Uterus (tissue), 2 donors: Measurements from ENCODE around the gene HSFX3.
"Not testable (repeated sequence)": the region's sequence is repeated elsewhere in the genome, so short reads cannot be mapped to it uniquely, and the experiment has no call there.

ENCODE experiments used
- POLR2A ChIP-seq, 2 donors: fragments of 450-650 bp; IDR thresholded peaks; one replicate each; pipeline ENCODE4 v1.6.1; 2016; ENCODE audit warnings: antibody characterized with exemption in 2 of 2, mild to moderate bottlenecking in 1 of 2, moderate library complexity in 1 of 2
- TF ChIP-seq, protein P1 (sequence below), 4 experiments: fragments of 200-600 bp in 2 of 4; fragments of 450-650 bp in 2 of 4; sonication (generic) in 2 of 4; IDR thresholded peaks; one replicate each; pipeline ENCODE4 v1.5.1; 2016 to 2019; ENCODE audit warnings: antibody characterized with exemption in 4 of 4, mild to moderate bottlenecking in 2 of 4, moderate library complexity in 1 of 4

DNA sequence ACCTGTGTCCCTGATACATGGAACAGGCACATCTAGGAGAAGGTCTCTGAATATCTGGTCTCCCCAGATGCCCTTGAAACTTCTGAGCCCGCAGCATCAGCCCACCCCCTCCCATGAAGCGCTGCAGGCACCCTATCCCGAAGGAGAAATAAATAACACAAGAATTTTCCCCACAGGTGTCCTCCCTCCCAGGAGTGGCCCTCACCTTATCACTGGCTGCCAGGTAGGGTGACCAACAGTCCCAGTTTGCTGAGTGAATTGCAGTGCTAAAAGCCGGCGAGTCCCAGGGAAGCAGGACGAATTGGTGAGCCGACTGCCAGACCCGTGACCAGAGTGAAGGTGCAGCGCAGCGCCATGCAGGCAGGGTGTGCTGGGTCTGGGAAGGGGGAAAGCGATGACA is 15.7 kb downstream of the HSFX3 start:
- TF ChIP-seq, protein P1, sequence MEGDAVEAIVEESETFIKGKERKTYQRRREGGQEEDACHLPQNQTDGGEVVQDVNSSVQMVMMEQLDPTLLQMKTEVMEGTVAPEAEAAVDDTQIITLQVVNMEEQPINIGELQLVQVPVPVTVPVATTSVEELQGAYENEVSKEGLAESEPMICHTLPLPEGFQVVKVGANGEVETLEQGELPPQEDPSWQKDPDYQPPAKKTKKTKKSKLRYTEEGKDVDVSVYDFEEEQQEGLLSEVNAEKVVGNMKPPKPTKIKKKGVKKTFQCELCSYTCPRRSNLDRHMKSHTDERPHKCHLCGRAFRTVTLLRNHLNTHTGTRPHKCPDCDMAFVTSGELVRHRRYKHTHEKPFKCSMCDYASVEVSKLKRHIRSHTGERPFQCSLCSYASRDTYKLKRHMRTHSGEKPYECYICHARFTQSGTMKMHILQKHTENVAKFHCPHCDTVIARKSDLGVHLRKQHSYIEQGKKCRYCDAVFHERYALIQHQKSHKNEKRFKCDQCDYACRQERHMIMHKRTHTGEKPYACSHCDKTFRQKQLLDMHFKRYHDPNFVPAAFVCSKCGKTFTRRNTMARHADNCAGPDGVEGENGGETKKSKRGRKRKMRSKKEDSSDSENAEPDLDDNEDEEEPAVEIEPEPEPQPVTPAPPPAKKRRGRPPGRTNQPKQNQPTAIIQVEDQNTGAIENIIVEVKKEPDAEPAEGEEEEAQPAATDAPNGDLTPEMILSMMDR (IDR thresholded peaks at IDR 0.05), result not testable (repeated sequence)
- TF ChIP-seq POLR2A (IDR thresholded peaks at IDR 0.05), result not testable (repeated sequence)
